Epithelial cell of prostate (primary cell): ENCODE data around the gene PATL1.

ENCODE experiments used
- DNase-seq: peaks from one replicate; pipeline ENCODE4 v3.0.0-alpha.2; 2011; ENCODE audit warnings: low read depth, low spot score
- H3K27ac ChIP-seq: fragments of 450-650 bp; 2 replicates; pipeline ENCODE4 v1.5.1; 2017; ENCODE audit warnings: mild to moderate bottlenecking

Gene PATL1

DNA sequence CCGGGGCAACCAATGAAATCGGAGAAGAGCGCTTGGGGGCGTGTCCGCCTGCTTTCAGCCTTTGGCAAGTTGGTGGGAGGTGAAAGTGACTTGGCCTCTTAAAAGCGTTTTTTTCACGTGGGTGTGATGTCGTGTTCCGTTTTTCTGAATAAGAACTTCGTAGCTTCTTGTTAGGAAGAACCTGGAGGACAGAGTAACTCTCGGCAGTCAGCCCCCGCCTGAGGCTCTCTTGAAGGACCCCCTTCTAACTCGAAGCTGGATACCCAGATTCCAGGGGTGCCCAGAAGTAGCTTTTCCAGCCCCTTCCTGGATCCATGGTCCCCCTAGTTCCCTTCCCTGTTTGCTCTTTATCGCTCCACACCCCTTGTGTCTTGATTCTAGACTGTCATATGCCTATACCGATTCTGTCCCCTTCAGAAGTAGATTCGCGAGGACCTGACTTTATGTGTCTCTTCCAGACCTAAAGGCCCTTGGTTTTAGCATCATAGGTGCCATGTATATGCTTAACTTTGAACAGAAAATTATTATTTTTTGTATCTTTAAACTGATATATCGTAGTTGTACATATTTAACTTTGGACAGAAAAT is 52.3 kb downstream of the PATL1 start:
- DNase-seq: no peak
- peak overlapping the region; percentile 93 for H3K27ac ChIP-seq

DNA sequence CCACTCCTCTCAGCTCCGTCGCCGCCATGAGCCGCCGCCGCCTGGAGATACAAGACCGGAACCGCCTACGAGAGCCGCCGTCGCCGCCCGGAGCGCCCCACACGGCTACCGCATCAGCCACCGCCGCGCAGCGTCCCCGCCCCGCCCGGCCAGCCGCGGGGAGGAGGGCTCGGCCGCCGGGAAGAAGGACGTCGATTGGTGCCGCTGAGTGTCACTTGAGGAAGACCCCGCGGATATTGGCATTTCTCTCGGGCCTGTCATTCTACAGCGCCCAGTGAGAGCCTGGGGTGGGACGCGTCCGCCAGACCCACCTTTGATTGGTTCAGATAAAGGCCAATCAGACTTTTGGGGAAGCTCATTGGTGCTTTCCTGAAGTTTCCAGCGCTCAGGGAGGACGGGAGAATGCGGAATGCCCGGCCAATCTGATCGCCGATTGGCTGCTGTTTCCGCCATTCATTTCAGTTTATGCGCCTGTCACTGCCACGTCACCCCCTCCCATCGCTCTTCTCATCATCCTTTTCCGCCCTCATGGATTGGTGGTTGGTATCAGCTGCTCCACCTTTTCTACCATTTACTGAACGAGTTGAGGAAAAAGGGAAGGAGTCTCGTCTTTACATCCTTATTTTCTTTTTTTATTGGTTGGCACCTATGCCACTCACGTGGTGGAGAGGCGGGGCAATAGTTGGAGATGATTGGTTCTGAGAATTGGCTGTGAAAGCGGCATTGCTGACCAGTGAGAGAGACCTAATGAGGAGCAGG is 53.0 kb downstream of the PATL1 start, which contains the start of gene OSBP:
Gene OSBP, minus strand, starts transcription at position 138 of the 759 bp plus-strand sequence. Its CDS starts 110 bp downstream, at position 28.
- peak; percentile 100 for DNase-seq
- peak within 1 kb of the TSS; percentile 93 for H3K27ac ChIP-seq

GRCh38 chr11:59615120-59615636 is 53.7 kb downstream of the PATL1 start:
- peak; percentile 5 for DNase-seq
- peak overlapping the region; percentile 93 for H3K27ac ChIP-seq

DNA sequence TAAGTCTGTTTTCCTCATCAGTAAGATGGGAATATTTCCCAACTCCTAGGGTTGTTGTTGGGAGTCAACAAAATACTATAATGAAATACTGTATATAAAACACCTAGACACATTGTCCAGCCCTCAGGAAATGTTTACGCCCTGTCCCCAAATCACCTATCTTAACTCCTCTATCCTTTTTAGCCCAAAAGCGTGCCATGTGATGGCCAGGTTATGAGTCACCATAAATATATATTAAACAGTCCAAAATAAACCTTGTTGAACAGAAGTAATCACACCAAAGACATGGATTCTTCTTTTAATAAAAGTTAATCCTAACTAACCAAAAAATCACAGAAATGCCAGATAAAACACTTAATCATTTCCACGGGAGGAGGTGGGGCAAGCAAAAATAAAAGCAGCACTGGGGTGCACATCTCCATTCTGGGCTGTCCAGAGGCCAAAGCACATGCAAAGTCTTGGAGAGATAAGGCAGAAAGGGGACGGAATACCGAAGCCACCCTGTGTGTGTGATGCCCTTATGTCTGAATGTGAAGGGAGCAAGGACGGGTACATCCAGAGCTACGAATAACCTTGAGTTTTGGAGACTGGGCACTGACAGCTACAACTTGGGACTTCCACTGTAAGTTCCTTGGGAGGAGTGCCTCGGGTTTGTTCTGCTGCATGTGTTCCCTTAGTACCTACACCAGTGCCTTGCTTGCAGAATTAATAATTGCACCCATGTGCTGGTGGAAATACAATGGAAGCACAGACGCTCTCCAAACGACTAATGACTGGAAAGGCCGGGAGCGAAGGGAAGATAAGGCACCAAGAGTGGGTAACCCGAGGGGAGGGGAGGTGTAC is 54.3 kb downstream of the PATL1 start:
- no peak for DNase-seq
- peak overlapping the region; percentile 93 for H3K27ac ChIP-seq

DNA sequence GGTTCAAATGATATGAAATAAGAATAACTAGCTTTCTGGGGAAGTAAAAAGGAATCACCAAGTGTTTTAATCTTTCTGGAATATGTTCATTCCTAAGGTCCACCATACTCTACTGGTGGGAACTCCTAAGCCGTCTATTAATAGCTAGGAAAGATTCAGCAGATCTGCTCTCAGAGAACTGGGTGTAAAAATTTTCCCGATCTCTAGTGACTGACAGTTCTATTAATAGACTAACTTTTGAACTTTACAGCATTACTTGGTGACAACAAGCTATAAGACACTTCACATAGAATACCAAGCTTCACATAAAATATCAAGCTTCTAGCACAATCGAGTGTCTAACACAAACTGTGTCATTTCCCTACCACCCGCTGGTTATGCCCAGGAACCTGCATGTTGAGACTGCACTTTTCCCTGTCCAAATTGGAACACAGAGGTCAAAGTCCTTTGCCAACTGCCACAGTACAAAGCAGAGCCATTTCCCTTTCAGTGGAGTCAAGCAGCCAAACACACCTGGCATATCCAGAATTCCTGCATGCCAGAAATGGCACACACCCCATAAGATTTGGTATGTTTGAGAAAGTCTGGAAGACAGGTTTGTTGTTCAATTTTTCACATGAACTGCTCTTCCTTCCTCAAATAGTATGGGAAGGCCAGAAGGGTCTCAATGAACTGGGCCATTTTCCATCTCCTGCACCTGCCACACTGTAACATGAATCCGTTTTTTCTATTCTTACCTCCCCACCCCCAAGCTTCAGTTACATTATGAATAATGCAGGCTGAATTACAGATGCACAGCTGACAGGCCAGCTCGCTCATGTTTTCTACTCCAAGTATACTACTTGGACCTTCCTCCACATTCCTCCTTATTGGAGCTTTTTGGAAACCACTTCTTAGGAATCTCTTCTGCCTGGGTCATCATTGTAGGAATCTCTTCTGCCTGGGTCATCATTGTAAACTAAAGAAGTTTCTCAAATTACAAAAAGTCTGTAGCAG is 57.0 kb downstream of the PATL1 start:
- peak overlapping the region; percentile 25 for H3K27ac ChIP-seq
- DNase-seq: no peak

GRCh38 chr11:59610289-59610688 is 58.5 kb downstream of the PATL1 start:
- DNase-seq: no peak
- H3K27ac ChIP-seq: no peak overlapping the region

- no peak overlapping the region for H3K27ac ChIP-seq
- no peak for DNase-seq
Observed at GRCh38 chr11:59607703-59608454, 61.0 kb downstream of the PATL1 start.

DNA sequence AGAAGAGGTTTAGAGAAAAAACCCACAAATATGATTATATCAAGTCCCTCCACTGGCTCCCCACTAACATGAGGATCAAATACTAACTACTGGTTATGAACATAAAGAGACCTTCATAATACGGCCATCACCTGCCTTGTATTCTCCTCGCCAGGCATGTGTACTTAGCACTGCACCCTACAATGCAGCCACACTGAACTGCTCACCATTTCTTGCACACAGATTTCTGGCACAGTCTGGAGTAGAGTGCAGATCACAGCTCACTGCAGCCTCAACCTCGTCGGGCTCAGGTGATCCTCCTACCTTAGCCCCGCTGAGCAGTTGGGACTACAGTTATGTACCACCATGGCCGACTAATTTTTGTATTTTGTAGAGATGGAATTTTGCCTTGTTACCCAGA is 66.4 kb downstream of the PATL1 start:
- no peak overlapping the region for H3K27ac ChIP-seq
- no peak for DNase-seq

GRCh38 chr11:59601788-59602187 is 67.0 kb downstream of the PATL1 start:
- no peak overlapping the region for H3K27ac ChIP-seq
- no peak for DNase-seq

- no peak overlapping the region for H3K27ac ChIP-seq
- DNase-seq: no peak
Observed at GRCh38 chr11:59600636-59601035, 68.2 kb downstream of the PATL1 start.

GRCh38 chr11:59600234-59600633 is 68.6 kb downstream of the PATL1 start:
- H3K27ac ChIP-seq: no peak overlapping the region
- DNase-seq: no peak

DNA sequence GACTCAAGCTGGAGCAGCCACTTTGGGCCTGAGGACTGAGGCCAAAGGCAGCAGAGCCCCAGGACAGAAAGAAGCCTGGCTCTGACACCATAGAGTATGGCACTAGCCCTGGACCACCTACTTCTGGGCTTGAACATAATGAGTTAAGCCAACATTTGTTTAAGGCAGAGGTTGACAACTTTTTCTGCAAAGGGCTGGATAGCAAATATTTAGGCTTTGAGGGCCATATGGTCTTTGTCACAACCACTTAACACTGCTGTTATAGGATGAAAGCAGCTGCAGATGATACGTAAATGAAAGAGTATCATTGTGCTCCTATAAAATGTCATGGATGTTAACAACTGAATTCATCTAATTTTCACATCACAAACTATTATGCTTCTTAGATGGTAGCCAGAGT is 69.9 kb downstream of the PATL1 start:
- no peak overlapping the region for H3K27ac ChIP-seq
- no peak for DNase-seq
